ENCODE measurements around the gene SPRTN. TPM values are rescaled to one million over a fixed set of nuclear protein-coding genes. Genes with fewer than 3 reads are reported as not detected.

The SPRTN gene
- total and polyA plus RNA-seq, 2 of the 8 experiments (the other 6 are each of a cell fraction or from before 2014, with no cell fraction given), result 6.6 to 15.1 TPM

- no peak for TF ChIP-seq SIX5 (IDR thresholded peaks at IDR 0.05; ENCODE audit: low read depth, low read length)
- no peak for TF ChIP-seq HDAC2 (IDR thresholded peaks at IDR 0.05; ENCODE audit: borderline replicate concordance in 1 of 2, low read depth in 2 of 2, low read length in 2 of 2)
- no peak for TF ChIP-seq MAX (IDR thresholded peaks at IDR 0.05)
Observed at GRCh38 chr1:231326248-231326647, 11.8 kb upstream of the SPRTN start (continued).
